Measurements from ENCODE around the gene AFG3L2. TPM values are rescaled to one million over a fixed set of nuclear protein-coding genes. Genes with fewer than 3 reads are reported as not detected.

The AFG3L2 gene
- total and polyA plus RNA-seq, 9 of the 15 experiments (the other 6 are each of a cell fraction or from before 2014, with no cell fraction given): 24.1 to 109 (median 84.0) TPM

DNA sequence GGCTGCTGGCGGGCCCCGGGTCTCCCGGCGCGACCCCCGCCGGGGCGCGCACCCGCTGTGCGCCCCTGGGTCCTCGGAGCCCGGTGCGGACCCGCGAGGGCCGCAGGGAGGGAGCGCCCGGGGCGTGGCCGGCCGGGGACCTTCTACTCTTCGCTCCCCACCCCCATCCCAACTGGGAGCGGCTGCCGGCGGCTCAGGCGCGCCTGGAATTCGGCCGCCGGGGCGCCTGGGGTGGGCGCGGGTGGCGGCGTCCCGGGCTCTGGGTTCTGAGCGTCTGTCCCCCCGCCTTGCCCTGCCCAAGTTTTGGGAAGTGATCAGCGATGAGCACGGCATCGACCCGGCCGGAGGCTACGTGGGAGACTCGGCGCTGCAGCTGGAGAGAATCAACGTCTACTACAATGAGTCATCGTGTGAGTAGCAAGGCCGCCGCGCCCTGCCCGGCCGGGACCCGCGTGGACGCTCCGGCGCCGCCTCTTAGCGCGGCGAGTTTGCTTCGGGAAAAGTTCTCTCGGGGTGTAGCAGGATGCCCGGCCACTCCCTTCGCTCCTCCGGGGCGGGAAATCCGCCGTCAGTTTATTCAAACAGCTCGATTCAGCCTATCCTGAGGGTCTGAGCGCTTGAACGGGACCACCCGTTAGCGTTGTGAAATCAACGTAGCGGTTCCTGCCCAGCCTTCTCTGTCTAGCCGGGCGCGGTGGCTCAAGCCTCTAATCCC is 68.5 kb downstream of the AFG3L2 start (continued):
- TF ChIP-seq HNRNPH1 (optimal IDR thresholded peaks at IDR 0.05; ENCODE audit: low read depth, low read length): no peak
- TF ChIP-seq ASH1L (IDR thresholded peaks at IDR 0.05; ENCODE audit: borderline replicate concordance, low read depth, partially characterized antibody): no peak
- no peak for TF ChIP-seq ZNF140 (CRISPR knock-in tag; IDR thresholded peaks at IDR 0.05)
- no peak for TF ChIP-seq HMG20A (CRISPR knock-in tag; conservative IDR thresholded peaks at IDR 0.05)
- TF ChIP-seq TRIM24 (IDR thresholded peaks at IDR 0.05): 0 out of 4 replicates have a peak, but pooled peaks of 1 of the 2 experiments have one; percentile 25
- peak; percentile 60 to 63 for TF ChIP-seq MAZ (CRISPR knock-in tag; conservative IDR thresholded peaks at IDR 0.05 in 1 of 2, IDR thresholded peaks at IDR 0.05 in 1 of 2)
- no peak for TF ChIP-seq RNF219 (CRISPR knock-in tag; IDR thresholded peaks at IDR 0.05)
- peak; percentile 95 for TF ChIP-seq ATF3 (IDR thresholded peaks at IDR 0.05)
- TF ChIP-seq ATF3 (CRISPR knock-in tag; conservative IDR thresholded peaks at IDR 0.05): peak; percentile 80
- peak; percentile 69 for TF ChIP-seq DPF2 (IDR thresholded peaks at IDR 0.05)
- TF ChIP-seq FOXJ2 (tag; IDR thresholded peaks at IDR 0.05): no peak
- TF ChIP-seq ZNF583 (CRISPR knock-in tag; IDR thresholded peaks at IDR 0.05): no peak
- TF ChIP-seq ZNF76 (CRISPR knock-in tag; IDR thresholded peaks at IDR 0.05; ENCODE audit: borderline replicate concordance): no peak
- peak; percentile 80 for TF ChIP-seq JUN (IDR thresholded peaks at IDR 0.05; ENCODE audit: borderline replicate concordance, low read depth, low read length)
- TF ChIP-seq JUN (CRISPR knock-in tag; IDR thresholded peaks at IDR 0.05; ENCODE audit: borderline replicate concordance): no peak; the same call in 1 of the 2 replicates
- TF ChIP-seq, protein P1, sequence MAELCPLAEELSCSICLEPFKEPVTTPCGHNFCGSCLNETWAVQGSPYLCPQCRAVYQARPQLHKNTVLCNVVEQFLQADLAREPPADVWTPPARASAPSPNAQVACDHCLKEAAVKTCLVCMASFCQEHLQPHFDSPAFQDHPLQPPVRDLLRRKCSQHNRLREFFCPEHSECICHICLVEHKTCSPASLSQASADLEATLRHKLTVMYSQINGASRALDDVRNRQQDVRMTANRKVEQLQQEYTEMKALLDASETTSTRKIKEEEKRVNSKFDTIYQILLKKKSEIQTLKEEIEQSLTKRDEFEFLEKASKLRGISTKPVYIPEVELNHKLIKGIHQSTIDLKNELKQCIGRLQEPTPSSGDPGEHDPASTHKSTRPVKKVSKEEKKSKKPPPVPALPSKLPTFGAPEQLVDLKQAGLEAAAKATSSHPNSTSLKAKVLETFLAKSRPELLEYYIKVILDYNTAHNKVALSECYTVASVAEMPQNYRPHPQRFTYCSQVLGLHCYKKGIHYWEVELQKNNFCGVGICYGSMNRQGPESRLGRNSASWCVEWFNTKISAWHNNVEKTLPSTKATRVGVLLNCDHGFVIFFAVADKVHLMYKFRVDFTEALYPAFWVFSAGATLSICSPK (IDR thresholded peaks at IDR 0.05; ENCODE audit: borderline replicate concordance): no peak
- no peak for TF ChIP-seq ZNF586 (CRISPR knock-in tag; conservative IDR thresholded peaks at IDR 0.05)
- TF ChIP-seq, protein P2, sequence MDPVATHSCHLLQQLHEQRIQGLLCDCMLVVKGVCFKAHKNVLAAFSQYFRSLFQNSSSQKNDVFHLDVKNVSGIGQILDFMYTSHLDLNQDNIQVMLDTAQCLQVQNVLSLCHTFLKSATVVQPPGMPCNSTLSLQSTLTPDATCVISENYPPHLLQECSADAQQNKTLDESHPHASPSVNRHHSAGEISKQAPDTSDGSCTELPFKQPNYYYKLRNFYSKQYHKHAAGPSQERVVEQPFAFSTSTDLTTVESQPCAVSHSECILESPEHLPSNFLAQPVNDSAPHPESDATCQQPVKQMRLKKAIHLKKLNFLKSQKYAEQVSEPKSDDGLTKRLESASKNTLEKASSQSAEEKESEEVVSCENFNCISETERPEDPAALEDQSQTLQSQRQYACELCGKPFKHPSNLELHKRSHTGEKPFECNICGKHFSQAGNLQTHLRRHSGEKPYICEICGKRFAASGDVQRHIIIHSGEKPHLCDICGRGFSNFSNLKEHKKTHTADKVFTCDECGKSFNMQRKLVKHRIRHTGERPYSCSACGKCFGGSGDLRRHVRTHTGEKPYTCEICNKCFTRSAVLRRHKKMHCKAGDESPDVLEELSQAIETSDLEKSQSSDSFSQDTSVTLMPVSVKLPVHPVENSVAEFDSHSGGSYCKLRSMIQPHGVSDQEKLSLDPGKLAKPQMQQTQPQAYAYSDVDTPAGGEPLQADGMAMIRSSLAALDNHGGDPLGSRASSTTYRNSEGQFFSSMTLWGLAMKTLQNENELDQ (CRISPR knock-in tag; IDR thresholded peaks at IDR 0.05; ENCODE audit: borderline replicate concordance): no peak
- TF ChIP-seq FOXA3 (CRISPR knock-in tag; conservative IDR thresholded peaks at IDR 0.05 in 1 of 2, IDR thresholded peaks at IDR 0.05 in 1 of 2): no peak
